Measurements from ENCODE around the gene GNG13. TPM values are rescaled to one million over a fixed set of nuclear protein-coding genes. Genes with fewer than 3 reads are reported as not detected.
A peak's percentile ranks its signal among the peaks of the same experiment; 100 is the strongest.

Gene GNG13
- total RNA-seq, 1 donor from 2014 or later: not detected

DNA sequence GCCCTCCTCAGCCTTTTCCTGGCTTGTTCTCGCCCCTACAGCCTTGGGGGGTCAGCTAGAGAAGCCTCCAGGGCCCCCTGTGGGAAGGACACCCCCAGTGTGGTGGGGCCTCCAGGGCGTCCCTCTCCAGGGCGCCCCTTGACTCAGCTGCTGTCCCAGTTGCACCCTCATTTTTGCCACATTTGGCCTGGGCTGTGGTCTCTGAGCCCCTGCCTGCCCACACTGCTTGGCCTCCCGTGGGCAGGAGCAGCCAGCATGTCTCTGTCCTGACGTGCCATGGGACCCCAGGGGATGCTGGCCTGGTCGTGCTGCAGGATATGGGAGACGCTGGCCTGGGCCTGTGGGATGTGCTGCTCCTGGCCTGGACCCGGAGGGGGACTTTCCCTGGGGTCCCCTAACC is 7.1 kb downstream of the GNG13 start:
- TF ChIP-seq CTCF (conservative IDR thresholded peaks at IDR 0.05): no peak
- H3K27me3 Mint-ChIP-seq (ENCODE audit: low read depth): peaks cover 6% of the 10 kb centered on the region
- no peaks in the 10 kb centered on the region for H3K9me3 Mint-ChIP-seq
- DNase-seq (ENCODE audit: low read depth, low spot score): no peak
- H3K27ac Mint-ChIP-seq (ENCODE audit: unreplicated experiment): no peak overlapping the region
- no peak overlapping the region for H3K4me3 Mint-ChIP-seq
- H3K36me3 Mint-ChIP-seq (ENCODE audit: low read depth): peaks cover 7% of the 10 kb centered on the region
- H3K4me1 Mint-ChIP-seq: no peaks in the 10 kb centered on the region

GRCh38 chr16:792221-792995 is 8.1 kb downstream of the GNG13 start:
- no peak overlapping the region for H3K27ac Mint-ChIP-seq (ENCODE audit: unreplicated experiment)
- H3K27me3 Mint-ChIP-seq (ENCODE audit: low read depth): no peaks in the 10 kb centered on the region
- peaks cover 5% of the 10 kb centered on the region for H3K36me3 Mint-ChIP-seq (ENCODE audit: low read depth)
- no peaks in the 10 kb centered on the region for H3K9me3 Mint-ChIP-seq
- DNase-seq (ENCODE audit: low read depth, low spot score): no peak
- TF ChIP-seq CTCF (conservative IDR thresholded peaks at IDR 0.05): no peak
- no peak overlapping the region for H3K4me3 Mint-ChIP-seq
- no peaks in the 10 kb centered on the region for H3K4me1 Mint-ChIP-seq

GRCh38 chr16:791131-791530 is 9.4 kb downstream of the GNG13 start:
- Mint-ChIP-seq H3K27ac (ENCODE audit: unreplicated experiment) (no peak overlapping the region), H3K4me1 (no peaks in the 10 kb centered on the region), H3K4me3 (peak overlapping the region; percentile 80)

GRCh38 chr16:790086-790485 is 10.4 kb downstream of the GNG13 start:
- no peaks in the 10 kb centered on the region for H3K27me3 Mint-ChIP-seq (ENCODE audit: low read depth)
- peak overlapping the region; percentile 70 for H3K4me3 Mint-ChIP-seq
- H3K27ac Mint-ChIP-seq (ENCODE audit: unreplicated experiment): no peak overlapping the region
- H3K9me3 Mint-ChIP-seq: no peaks in the 10 kb centered on the region
- DNase-seq (ENCODE audit: low read depth, low spot score): no peak
- peaks cover 5% of the 10 kb centered on the region for H3K36me3 Mint-ChIP-seq (ENCODE audit: low read depth)
- H3K4me1 Mint-ChIP-seq: no peaks in the 10 kb centered on the region
- TF ChIP-seq CTCF (conservative IDR thresholded peaks at IDR 0.05): no peak

More at GRCh38 chr16:791131-791530, 9.4 kb downstream of the GNG13 start:
- no peaks in the 10 kb centered on the region for H3K9me3 Mint-ChIP-seq
- H3K36me3 Mint-ChIP-seq (ENCODE audit: low read depth): peaks cover 5% of the 10 kb centered on the region
- DNase-seq (ENCODE audit: low read depth, low spot score): no peak
- H3K27me3 Mint-ChIP-seq (ENCODE audit: low read depth): no peaks in the 10 kb centered on the region
- no peak for TF ChIP-seq CTCF (conservative IDR thresholded peaks at IDR 0.05)

GRCh38 chr16:789191-789850 is 11.2 kb downstream of the GNG13 start:
- Mint-ChIP-seq H3K9me3 (no peaks in the 10 kb centered on the region), H3K36me3 (ENCODE audit: low read depth) (peaks cover 5% of the 10 kb centered on the region), H3K4me1 (no peaks in the 10 kb centered on the region), H3K4me3 (peak overlapping the region; percentile 70), H3K27ac (ENCODE audit: unreplicated experiment) (no peak overlapping the region), H3K27me3 (ENCODE audit: low read depth) (no peaks in the 10 kb centered on the region)
- DNase-seq (ENCODE audit: low read depth, low spot score): no peak
- TF ChIP-seq CTCF (conservative IDR thresholded peaks at IDR 0.05): no peak
